H9 (cell line): ENCODE data around the gene TACC2. TPM values are rescaled to one million over a fixed set of nuclear protein-coding genes. Genes with fewer than 3 reads are reported as not detected.

Experiments
- DNase-seq: peaks from one replicate; pipeline ENCODE4 v3.0.0-alpha.2; 2017
- H2AFZ ChIP-seq: one replicate; pipeline ENCODE4 v1.6.1; 2013; ENCODE audit warnings: mild to moderate bottlenecking, low read length, control low read depth, moderate library complexity
- H2AK5ac ChIP-seq: 2 replicates; pipeline ENCODE4 v1.6.1; 2013; ENCODE audit warnings: low read length, control low read depth, mixed read lengths; ENCODE audit not compliant: insufficient read length
- H2BK120ac ChIP-seq: one replicate; pipeline ENCODE4 v1.6.1; 2013; ENCODE audit warnings: low read depth, mild to moderate bottlenecking, low read length, control low read depth, inconsistent platforms; ENCODE audit not compliant: poor library complexity, severe bottlenecking
- H2BK12ac ChIP-seq: 2 replicates; pipeline ENCODE4 v1.6.1; 2013; ENCODE audit warnings: low read length, control low read depth, mixed read lengths, low read depth; ENCODE audit not compliant: insufficient read length
- H2BK15ac ChIP-seq: 2 replicates; pipeline ENCODE4 v1.6.1; 2013; ENCODE audit warnings: low read depth, low read length, control low read depth
- H2BK20ac ChIP-seq: one replicate; pipeline ENCODE4 v1.6.1; 2013; ENCODE audit warnings: low read depth, mild to moderate bottlenecking, low read length, control low read depth, inconsistent platforms; ENCODE audit not compliant: poor library complexity, severe bottlenecking
- H2BK5ac ChIP-seq: 2 replicates; pipeline ENCODE4 v1.6.1; 2013; ENCODE audit warnings: low read length, control low read depth, mixed read lengths; ENCODE audit not compliant: insufficient read length
- H3K14ac ChIP-seq: 2 replicates; pipeline ENCODE4 v1.6.1; 2013; ENCODE audit warnings: low read length, control low read depth; ENCODE audit not compliant: insufficient read depth
- H3K18ac ChIP-seq: 2 replicates; pipeline ENCODE4 v1.6.1; 2013; ENCODE audit warnings: low read depth, mild to moderate bottlenecking, mixed read lengths, low read length, control low read depth; ENCODE audit not compliant: insufficient read length
- H3K23ac ChIP-seq: 2 replicates; pipeline ENCODE4 v1.6.1; 2013; ENCODE audit warnings: low read length, control low read depth, mixed read lengths, low read depth; ENCODE audit not compliant: insufficient read length
- H3K23me2 ChIP-seq: 2 replicates; pipeline ENCODE4 v1.6.1; 2013; ENCODE audit warnings: low read depth, mild to moderate bottlenecking, mixed read lengths, low read length, control low read depth; ENCODE audit not compliant: insufficient read length, poor library complexity, severe bottlenecking
- H3K27ac ChIP-seq: 2 replicates; pipeline ENCODE4 v1.5.1; 2013; ENCODE audit warnings: low read length, control low read depth, mixed read lengths, low read depth; ENCODE audit not compliant: insufficient read length
- H3K27me3 ChIP-seq: 2 replicates; pipeline ENCODE4 v1.6.1; 2013; ENCODE audit warnings: low read length, control low read depth, inconsistent platforms; ENCODE audit not compliant: insufficient read depth
- H3K4ac ChIP-seq: 2 replicates; pipeline ENCODE4 v1.6.1; 2013; ENCODE audit warnings: low read depth, mild to moderate bottlenecking, control low read depth, inconsistent platforms, low read length, moderate library complexity
- H3K4me1 ChIP-seq: 2 replicates; pipeline ENCODE4 v1.6.1; 2013; ENCODE audit warnings: low read length, control low read depth, inconsistent platforms; ENCODE audit not compliant: insufficient read depth
- H3K4me2 ChIP-seq: 2 replicates; pipeline ENCODE4 v1.6.1; 2013; ENCODE audit warnings: low read length, control low read depth, mixed read lengths; ENCODE audit not compliant: insufficient read length, insufficient read depth
- H3K56ac ChIP-seq: 2 replicates; pipeline ENCODE4 v1.6.1; 2013; ENCODE audit warnings: low read depth, mild to moderate bottlenecking, mixed read lengths, low read length, control low read depth; ENCODE audit not compliant: insufficient read length
- H3K79me1 ChIP-seq: 2 replicates; pipeline ENCODE4 v1.6.1; 2013; ENCODE audit warnings: low read depth, mild to moderate bottlenecking, moderate library complexity, low read length, control low read depth, inconsistent platforms; ENCODE audit not compliant: insufficient read depth, poor library complexity, severe bottlenecking
- H3K79me2 ChIP-seq: 2 replicates; pipeline ENCODE4 v1.6.1; 2013; ENCODE audit warnings: low read length, control low read depth, inconsistent platforms; ENCODE audit not compliant: insufficient read depth
- H3K9ac ChIP-seq: 2 replicates; pipeline ENCODE4 v1.6.1; 2013; ENCODE audit warnings: low read length, control low read depth, mixed read lengths; ENCODE audit not compliant: insufficient read length; ENCODE audit errors: extremely low read depth
- H3K9me3 ChIP-seq: one replicate; pipeline ENCODE4 v1.6.1; 2013; ENCODE audit warnings: low read depth, low read length, inconsistent platforms; ENCODE audit not compliant: control insufficient read depth
- H3T11ph ChIP-seq: one replicate; pipeline ENCODE4 v1.6.1; 2013; ENCODE audit warnings: mild to moderate bottlenecking, low read length, control low read depth, inconsistent platforms
- H4K20me1 ChIP-seq: one replicate; pipeline ENCODE4 v1.6.1; 2013; ENCODE audit not compliant: control insufficient read depth, insufficient read length, insufficient read depth
- H4K5ac ChIP-seq: 2 replicates; pipeline ENCODE4 v1.6.1; 2013; ENCODE audit warnings: low read depth, mild to moderate bottlenecking, mixed read lengths, low read length, control low read depth; ENCODE audit not compliant: insufficient read length
- H4K8ac ChIP-seq: replicated peaks from 2 replicates; pipeline ENCODE4 v1.6.1; 2013; ENCODE audit warnings: low read length, control low read depth, mixed read lengths, low read depth; ENCODE audit not compliant: insufficient read length
- H4K91ac ChIP-seq: 2 replicates; pipeline ENCODE4 v1.6.1; 2013; ENCODE audit warnings: low read depth, mild to moderate bottlenecking, moderate library complexity, mixed read lengths, low read length, control low read depth; ENCODE audit not compliant: insufficient read length
- H3K27ac Mint-ChIP-seq, 3 experiments: 2 replicates in 2 of 3; 3 replicates in 1 of 3; pipeline ENCODE4 v1.8.0; 2020 to 2021; ENCODE audit warnings: mixed read lengths in 3 of 3, mild to moderate bottlenecking in 1 of 3, moderate library complexity in 1 of 3
- H3K27me3 Mint-ChIP-seq: 2 replicates; pipeline ENCODE4 v1.8.0; 2021; ENCODE audit warnings: low read depth, mild to moderate bottlenecking, moderate library complexity, mixed read lengths
- H3K36me3 Mint-ChIP-seq, 3 experiments: 2 replicates in 2 of 3; 3 replicates in 1 of 3; pipeline ENCODE4 v1.8.0; 2020 to 2021; ENCODE audit warnings: low read depth in 3 of 3, mixed read lengths in 3 of 3; ENCODE audit not compliant: insufficient read depth in 1 of 3
- H3K4me1 Mint-ChIP-seq, 2 experiments: 2 replicates each; pipeline ENCODE4 v1.8.0; 2020; ENCODE audit warnings: mixed read lengths in 2 of 2
- H3K4me3 Mint-ChIP-seq, 2 experiments: 2 replicates in 1 of 2; 3 replicates in 1 of 2; pipeline ENCODE4 v1.8.0; 2020 to 2021; ENCODE audit warnings: mild to moderate bottlenecking in 2 of 2, mixed read lengths in 2 of 2, moderate library complexity in 1 of 2
- H3K9me3 Mint-ChIP-seq, 2 experiments: 2 replicates in 1 of 2; 3 replicates in 1 of 2; pipeline ENCODE4 v1.8.0; 2020; ENCODE audit warnings: mild to moderate bottlenecking in 2 of 2, mixed read lengths in 2 of 2, moderate library complexity in 1 of 2
- CTCF ChIP-seq: fragments of 200-600 bp; sonication (generic); conservative IDR thresholded peaks from 3 replicates; pipeline ENCODE4 v1.8.0; 2021; ENCODE audit warnings: antibody characterized with exemption, mild to moderate bottlenecking
- WGBS: extraction: QIAGEN DNeasy Blood & Tissue Kit; methylation state at CpG from one replicate; pipeline ENCODE4 v1.1.7; 2013; ENCODE audit warnings: missing lambda C conversion rate, low lambda C conversion rate, mixed read lengths; ENCODE audit not compliant: insufficient read length; ENCODE audit errors: extremely low coverage; 5-methylcytosine and 5-hydroxymethylcytosine counted together
- total RNA-seq: library from RNA; stranded (reverse); gene quantifications from 2 replicates; pipeline ENCODE4 v1.2.1, GENCODE V29; 2021

The TACC2 gene
- total RNA-seq, 1 experiment from 2014 or later: 58.1 TPM

- no CpG with 5 or more reads among the region's 11 CpGs for WGBS
Observed at GRCh38 chr10:122251459-122252255, 262.7 kb downstream of the TACC2 start.

More at GRCh38 chr10:122251459-122252255, 262.7 kb downstream of the TACC2 start:
- Histone ChIP-seq H3K27me3 (no peaks in the 10 kb centered on the region), H3K4me2 (no peak overlapping the region), H3K27ac (no peak overlapping the region), H2AK5ac (no peak overlapping the region), H4K5ac (no peak overlapping the region), H3T11ph (no peak overlapping the region), H4K91ac (no peak overlapping the region), H4K8ac (no peak overlapping the region), H2BK20ac (no peak overlapping the region), H3K79me1 (no peaks in the 10 kb centered on the region), H3K18ac (no peak overlapping the region), H2AFZ (no peak overlapping the region), H3K9ac (no peak overlapping the region), H3K4ac (no peak overlapping the region), H2BK15ac (no peak overlapping the region; the same call in 1 of the 2 replicates), H2BK120ac (no peak overlapping the region), H3K14ac (no peak overlapping the region), H2BK5ac (no peak overlapping the region), H3K23ac (no peak overlapping the region), H3K79me2 (no peaks in the 10 kb centered on the region), H3K56ac (no peak overlapping the region), H3K4me1 (no peaks in the 10 kb centered on the region), H4K20me1 (no peaks in the 10 kb centered on the region), H2BK12ac (no peak overlapping the region), H3K23me2 (no peaks in the 10 kb centered on the region), H3K9me3 (no peaks in the 10 kb centered on the region)
- DNase-seq: no peak
- Mint-ChIP-seq H3K36me3 (peaks cover 22 to 47% (median 36%) of the 10 kb centered on the region in 3 experiments), H3K27me3 (no peaks in the 10 kb centered on the region), H3K4me3 (no peak overlapping the region), H3K9me3 (no peaks in the 10 kb centered on the region), H3K27ac (no peak overlapping the region), H3K4me1 (peaks cover 4 to 17% of the 10 kb centered on the region in 2 experiments)
- TF ChIP-seq CTCF: no peak
